ENCODE results near the gene RPUSD1.

GRCh38 chr16:788399-789126 is 382 bp upstream of the RPUSD1 start, which contains the start of gene CHTF18:
- no peak for TF ChIP-seq EP300 (IDR thresholded peaks at IDR 0.05; ENCODE audit: borderline replicate concordance in 1 of 2, low read depth in 1 of 2, low read length in 1 of 2)
- TF ChIP-seq CTCF (IDR thresholded peaks at IDR 0.05), result no peak
- no peak for TF ChIP-seq FOXJ3 (CRISPR knock-in tag; IDR thresholded peaks at IDR 0.05)
- no peak for TF ChIP-seq USF2 (IDR thresholded peaks at IDR 0.05; ENCODE audit: borderline replicate concordance, low read depth, low read length)
- TF ChIP-seq, protein P1, sequence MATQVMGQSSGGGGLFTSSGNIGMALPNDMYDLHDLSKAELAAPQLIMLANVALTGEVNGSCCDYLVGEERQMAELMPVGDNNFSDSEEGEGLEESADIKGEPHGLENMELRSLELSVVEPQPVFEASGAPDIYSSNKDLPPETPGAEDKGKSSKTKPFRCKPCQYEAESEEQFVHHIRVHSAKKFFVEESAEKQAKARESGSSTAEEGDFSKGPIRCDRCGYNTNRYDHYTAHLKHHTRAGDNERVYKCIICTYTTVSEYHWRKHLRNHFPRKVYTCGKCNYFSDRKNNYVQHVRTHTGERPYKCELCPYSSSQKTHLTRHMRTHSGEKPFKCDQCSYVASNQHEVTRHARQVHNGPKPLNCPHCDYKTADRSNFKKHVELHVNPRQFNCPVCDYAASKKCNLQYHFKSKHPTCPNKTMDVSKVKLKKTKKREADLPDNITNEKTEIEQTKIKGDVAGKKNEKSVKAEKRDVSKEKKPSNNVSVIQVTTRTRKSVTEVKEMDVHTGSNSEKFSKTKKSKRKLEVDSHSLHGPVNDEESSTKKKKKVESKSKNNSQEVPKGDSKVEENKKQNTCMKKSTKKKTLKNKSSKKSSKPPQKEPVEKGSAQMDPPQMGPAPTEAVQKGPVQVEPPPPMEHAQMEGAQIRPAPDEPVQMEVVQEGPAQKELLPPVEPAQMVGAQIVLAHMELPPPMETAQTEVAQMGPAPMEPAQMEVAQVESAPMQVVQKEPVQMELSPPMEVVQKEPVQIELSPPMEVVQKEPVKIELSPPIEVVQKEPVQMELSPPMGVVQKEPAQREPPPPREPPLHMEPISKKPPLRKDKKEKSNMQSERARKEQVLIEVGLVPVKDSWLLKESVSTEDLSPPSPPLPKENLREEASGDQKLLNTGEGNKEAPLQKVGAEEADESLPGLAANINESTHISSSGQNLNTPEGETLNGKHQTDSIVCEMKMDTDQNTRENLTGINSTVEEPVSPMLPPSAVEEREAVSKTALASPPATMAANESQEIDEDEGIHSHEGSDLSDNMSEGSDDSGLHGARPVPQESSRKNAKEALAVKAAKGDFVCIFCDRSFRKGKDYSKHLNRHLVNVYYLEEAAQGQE (IDR thresholded peaks at IDR 0.05; ENCODE audit: low read depth, low read length), result no peak
